Gastroesophageal sphincter (tissue), 4 donors: ENCODE data around the gene FBXL13. TPM values are rescaled to one million over a fixed set of nuclear protein-coding genes. Genes with fewer than 3 reads are reported as not detected.

Experiments
- ATAC-seq: fragments of 150-250 bp; one replicate; pipeline ENCODE4 v1.9.1; 2016; ENCODE audit warnings: mild to moderate bottlenecking, moderate library complexity
- H3K27ac ChIP-seq, 4 donors: fragments of 200-600 bp; sonication (generic) in 3 of 4; 1 replicate in 3 of 4; 2 replicates in 1 of 4; pipeline ENCODE4 v1.5.1; 2016 to 2019
- H3K27me3 ChIP-seq: fragments of 200-600 bp; sonication (generic); one replicate; pipeline ENCODE4 v1.5.1; 2019
- H3K36me3 ChIP-seq, 2 donors: fragments of 200-600 bp; sonication (generic); one replicate each; pipeline ENCODE4 v1.5.1; 2019; ENCODE audit warnings: control low read depth in 1 of 2
- H3K4me1 ChIP-seq, 3 donors: fragments of 200-600 bp; sonication (generic); 1 replicate in 2 of 3; 2 replicates in 1 of 3; pipeline ENCODE4 v1.5.1; 2016 to 2019; ENCODE audit warnings: control low read depth in 2 of 3
- H3K4me3 ChIP-seq, 2 donors: fragments of 200-600 bp; sonication (generic); one replicate each; pipeline ENCODE4 v1.5.1; 2019; ENCODE audit warnings: mild to moderate bottlenecking in 1 of 2, moderate library complexity in 1 of 2
- H3K9me3 ChIP-seq, 3 donors: fragments of 200-600 bp; sonication (generic); one replicate each; pipeline ENCODE4 v1.5.1; 2017 to 2019; ENCODE audit warnings: control low read depth in 2 of 3
- EP300 ChIP-seq: sonication (generic); formaldehyde crosslinking; IDR thresholded peaks from one replicate; pipeline ENCODE4 v1.6.1; 2017; ENCODE audit warnings: antibody characterized with exemption, mild to moderate bottlenecking
- POLR2A ChIP-seq, 2 donors: fragments of 450-650 bp; IDR thresholded peaks; one replicate each; pipeline ENCODE4 v1.6.1; 2017; ENCODE audit warnings: antibody characterized with exemption in 2 of 2, mild to moderate bottlenecking in 2 of 2, moderate library complexity in 1 of 2
- POLR2AphosphoS5 ChIP-seq: sonication (generic); formaldehyde crosslinking; IDR thresholded peaks from one replicate; pipeline ENCODE4 v1.6.1; 2017; ENCODE audit warnings: antibody characterized with exemption
- WGBS, 2 donors: methylation state at CpG; one replicate each; pipeline ENCODE4 v1.1.5; 2018; ENCODE audit warnings: low coverage in 1 of 2; 5-methylcytosine and 5-hydroxymethylcytosine counted together
- total RNA-seq, 4 donors: library from RNA; depleted of rRNA; stranded (reverse); fragments of >200 nt; gene quantifications; one replicate each; pipeline ENCODE4 v1.1.0, GENCODE V29; 2016
- TF ChIP-seq, protein P1 (sequence below), 4 experiments: fragments of 200-600 bp in 2 of 4; fragments of 450-650 bp in 2 of 4; sonication (generic) in 1 of 4; IDR thresholded peaks; one replicate each; pipeline ENCODE4 v1.5.1; 2017 to 2019; ENCODE audit warnings: antibody characterized with exemption in 4 of 4, mild to moderate bottlenecking in 2 of 4, moderate library complexity in 2 of 4

The FBXL13 gene
- total RNA-seq, 4 donors from 2014 or later, result 1.3 to 5.8 (median 3.2) TPM

- no peak for ATAC-seq
- Histone ChIP-seq H3K36me3 (peaks cover 0 to 41% of the 10 kb centered on the region in 2 donors), H3K27ac (no peak overlapping the region), H3K4me3 (no peak overlapping the region), H3K4me1 (peaks cover 0 to 9% (median 0%) of the 10 kb centered on the region in 3 donors), H3K27me3 (no peaks in the 10 kb centered on the region), H3K9me3 (no peaks in the 10 kb centered on the region)
- no peak for TF ChIP-seq POLR2AphosphoS5
- TF ChIP-seq, protein P1, sequence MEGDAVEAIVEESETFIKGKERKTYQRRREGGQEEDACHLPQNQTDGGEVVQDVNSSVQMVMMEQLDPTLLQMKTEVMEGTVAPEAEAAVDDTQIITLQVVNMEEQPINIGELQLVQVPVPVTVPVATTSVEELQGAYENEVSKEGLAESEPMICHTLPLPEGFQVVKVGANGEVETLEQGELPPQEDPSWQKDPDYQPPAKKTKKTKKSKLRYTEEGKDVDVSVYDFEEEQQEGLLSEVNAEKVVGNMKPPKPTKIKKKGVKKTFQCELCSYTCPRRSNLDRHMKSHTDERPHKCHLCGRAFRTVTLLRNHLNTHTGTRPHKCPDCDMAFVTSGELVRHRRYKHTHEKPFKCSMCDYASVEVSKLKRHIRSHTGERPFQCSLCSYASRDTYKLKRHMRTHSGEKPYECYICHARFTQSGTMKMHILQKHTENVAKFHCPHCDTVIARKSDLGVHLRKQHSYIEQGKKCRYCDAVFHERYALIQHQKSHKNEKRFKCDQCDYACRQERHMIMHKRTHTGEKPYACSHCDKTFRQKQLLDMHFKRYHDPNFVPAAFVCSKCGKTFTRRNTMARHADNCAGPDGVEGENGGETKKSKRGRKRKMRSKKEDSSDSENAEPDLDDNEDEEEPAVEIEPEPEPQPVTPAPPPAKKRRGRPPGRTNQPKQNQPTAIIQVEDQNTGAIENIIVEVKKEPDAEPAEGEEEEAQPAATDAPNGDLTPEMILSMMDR (IDR thresholded peaks at IDR 0.05), result no peak
- 96 to 97% methylated on average over 8 to 9 of the region's 11 CpGs for WGBS, 2 donors
These were observed 45.2 kb upstream of the FBXL13 start for GRCh38 chr7:103119791-103120291.

DNA sequence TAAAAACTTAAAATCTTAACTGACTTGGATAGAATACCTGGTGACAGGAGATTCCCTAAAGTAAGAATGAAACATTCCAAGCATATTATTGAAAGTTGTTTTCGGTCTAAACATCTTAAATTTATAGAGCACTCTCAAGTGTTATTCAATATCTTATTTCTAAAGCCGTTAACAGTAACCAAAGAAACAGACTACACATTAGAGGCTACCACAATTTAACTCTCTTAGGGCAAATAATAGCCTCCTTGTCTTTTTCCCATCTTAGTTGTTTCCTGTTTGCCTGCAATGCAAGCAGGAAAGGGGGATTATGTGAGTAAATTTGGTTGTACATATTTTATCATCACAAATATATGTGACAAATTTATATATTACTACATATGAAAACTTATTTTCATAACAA lies 42.9 kb upstream of the FBXL13 start:
- peaks cover 0 to 9% (median 0%) of the 10 kb centered on the region in 3 donors for H3K4me1 ChIP-seq
- H3K27me3 ChIP-seq, result no peaks in the 10 kb centered on the region
- no peak for ATAC-seq
- 80 to 100% methylated on average over 2 of the region's 2 CpGs for WGBS, 2 donors
- H3K4me3 ChIP-seq, result no peak overlapping the region
- H3K27ac ChIP-seq, result no peak overlapping the region
- peaks cover 0 to 40% of the 10 kb centered on the region in 2 donors for H3K36me3 ChIP-seq
- no peak for TF ChIP-seq EP300
- no peak for TF ChIP-seq POLR2A (IDR thresholded peaks at IDR 0.05)
- TF ChIP-seq, protein P1 (IDR thresholded peaks at IDR 0.05), result no peak
- no peak for TF ChIP-seq POLR2AphosphoS5
- no peaks in the 10 kb centered on the region for H3K9me3 ChIP-seq

DNA sequence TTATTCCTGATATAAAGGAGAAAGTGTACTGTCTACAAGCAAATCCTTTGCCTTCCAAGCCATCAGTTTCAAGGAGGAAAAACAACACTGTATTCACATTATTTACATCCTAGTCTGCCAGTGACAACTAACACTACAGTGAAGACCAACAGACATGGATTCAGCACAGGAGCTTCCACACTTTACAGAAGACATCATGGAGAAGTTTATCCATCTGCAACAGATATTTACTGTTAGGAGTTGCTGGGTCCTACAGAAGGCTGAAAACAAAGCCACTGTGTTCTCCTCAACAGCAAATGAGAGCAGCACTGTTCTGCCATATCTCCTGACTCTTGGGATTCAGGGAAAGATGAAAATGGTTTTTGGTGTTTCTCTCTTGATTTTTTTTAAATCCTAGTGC lies 42.4 kb upstream of the FBXL13 start:
- H3K36me3 ChIP-seq, result peaks cover 0 to 37% of the 10 kb centered on the region in 2 donors
- no peak for ATAC-seq
- H3K4me3 ChIP-seq, result no peak overlapping the region
- H3K4me1 ChIP-seq, result peaks cover 0 to 9% (median 0%) of the 10 kb centered on the region in 3 donors
- H3K27me3 ChIP-seq, result no peaks in the 10 kb centered on the region
- no peaks in the 10 kb centered on the region for H3K9me3 ChIP-seq
- TF ChIP-seq POLR2A (IDR thresholded peaks at IDR 0.05) (no peak), EP300 (no peak), POLR2AphosphoS5 (no peak)
- TF ChIP-seq, protein P1 (IDR thresholded peaks at IDR 0.05), result no peak
- no peak overlapping the region for H3K27ac ChIP-seq

GRCh38 chr7:103116511-103116910 lies 41.9 kb upstream of the FBXL13 start:
- WGBS, 2 donors, result 96 to 100% methylated on average over 1 of the region's 1 CpG
- peaks cover 0 to 36% of the 10 kb centered on the region in 2 donors for H3K36me3 ChIP-seq
- no peaks in the 10 kb centered on the region for H3K27me3 ChIP-seq
- no peak for ATAC-seq
- TF ChIP-seq EP300 (no peak), POLR2AphosphoS5 (no peak), POLR2A (IDR thresholded peaks at IDR 0.05) (no peak)
- TF ChIP-seq, protein P1 (IDR thresholded peaks at IDR 0.05), result no peak
- H3K4me1 ChIP-seq, result peaks cover 0 to 9% (median 0%) of the 10 kb centered on the region in 3 donors
- no peaks in the 10 kb centered on the region for H3K9me3 ChIP-seq
- no peak overlapping the region for H3K4me3 ChIP-seq
- H3K27ac ChIP-seq, result no peak overlapping the region

GRCh38 chr7:103115771-103116170 lies 41.2 kb upstream of the FBXL13 start:
- Histone ChIP-seq H3K27ac (no peak overlapping the region), H3K27me3 (no peaks in the 10 kb centered on the region), H3K4me1 (peaks cover 0 to 6% (median 0%) of the 10 kb centered on the region in 3 donors), H3K36me3 (peaks cover 0 to 29% of the 10 kb centered on the region in 2 donors), H3K9me3 (no peaks in the 10 kb centered on the region), H3K4me3 (no peak overlapping the region)
- no peak for ATAC-seq
- TF ChIP-seq EP300, result no peak
- 95% methylated on average over 4 of the region's 4 CpGs; no CpG with 5 or more reads in 1 of the 2 donors for WGBS, 2 donors
